ENCODE measurements around the gene PTPN18. TPM values are rescaled to one million over a fixed set of nuclear protein-coding genes. Genes with fewer than 3 reads are reported as not detected.

Gene PTPN18
- total and polyA plus RNA-seq, 2 donors (not counting 3 experiments of a cell fraction or from before 2014, with no cell fraction given): 39.4 to 39.6 TPM

DNA sequence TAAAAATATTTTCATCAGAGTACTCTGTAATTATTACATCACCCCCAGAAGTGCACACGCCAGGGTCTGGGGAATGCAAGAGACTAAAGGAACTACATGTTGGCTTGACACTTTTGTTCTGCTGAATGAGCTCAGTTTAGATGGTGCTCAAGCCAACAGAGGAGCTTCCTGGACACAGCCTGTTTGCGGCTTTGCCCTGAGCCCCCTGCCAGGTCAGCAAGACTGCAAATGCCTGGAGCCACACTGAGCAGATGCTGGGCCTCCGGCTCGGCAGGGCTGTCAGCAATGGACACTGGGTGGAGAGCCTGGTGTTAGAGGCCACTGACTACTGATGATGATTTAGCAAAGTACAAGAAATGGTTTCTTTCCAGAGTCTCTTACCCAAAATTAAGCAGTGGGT, 31.9 kb downstream of the PTPN18 start:
- Histone ChIP-seq H3K9me3 (replicated peaks; ENCODE audit: control insufficient read depth, insufficient read depth, low read length) (no peaks in the 10 kb centered on the region), H3K4me1 (ENCODE audit: control insufficient read depth, extremely low read depth, insufficient read depth, low read length) (peaks cover 6% of the 10 kb centered on the region), H3K79me2 (ENCODE audit: control insufficient read depth, insufficient read depth, low read length) (no peaks in the 10 kb centered on the region), H3K36me3 (ENCODE audit: control insufficient read depth in 2 of 2, extremely low read depth in 1 of 2, insufficient read depth in 2 of 2, low read length in 2 of 2) (no peaks in the 10 kb centered on the region), H4K20me1 (replicated peaks; ENCODE audit: control insufficient read depth, extremely low read depth, insufficient read depth, low read length) (no peaks in the 10 kb centered on the region), H3K27me3 (ENCODE audit: control insufficient read depth in 2 of 2, insufficient read depth in 2 of 2, low read length in 2 of 2) (no peaks in the 10 kb centered on the region), H2AFZ (ENCODE audit: low read depth, low read length) (no peak overlapping the region), H3K4me3 (replicated peaks in 1 of 3; ENCODE audit: insufficient read depth in 1 of 3, low read depth in 1 of 3, low read length in 3 of 3) (no peak overlapping the region), H3K27ac (ENCODE audit: insufficient read depth, low read depth, low read length) (no peak overlapping the region), H3K4me2 (ENCODE audit: insufficient read depth, low read length) (no peak overlapping the region), H3K9ac (replicated peaks; ENCODE audit: extremely low read depth, insufficient read depth, low read length) (no peak overlapping the region), H3K9me1 (replicated peaks; ENCODE audit: control insufficient read depth, extremely low read depth, insufficient read depth, low read length) (no peaks in the 10 kb centered on the region)
- ChIA-PET CTCF (interaction anchor here (1.1 to 1.9 kb wide), 3 partner anchors 7 to 32 kb away, joined by 3 to 5 read pairs (median 3); partner anchors contain the start of gene PTPN18), POLR2A (no interaction called here)
- dilution Hi-C loops (cut with MboI; ENCODE audit: extremely low pct_ligation_motif_present, low sequenced_read_pairs) (no loop called here), intact Hi-C loops (cut with micrococcal nuclease) (loop anchor here (2.0 kb wide), 1 partner anchor 15 kb away; no protein-coding TSS in a partner anchor)
- DNase-seq (ENCODE audit: low read depth, low spot score): no peak
- no peak for FAIRE-seq
- TF ChIP-seq, protein P1, sequence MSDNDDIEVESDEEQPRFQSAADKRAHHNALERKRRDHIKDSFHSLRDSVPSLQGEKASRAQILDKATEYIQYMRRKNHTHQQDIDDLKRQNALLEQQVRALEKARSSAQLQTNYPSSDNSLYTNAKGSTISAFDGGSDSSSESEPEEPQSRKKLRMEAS (IDR thresholded peaks at IDR 0.05; ENCODE audit: insufficient read depth, insufficient read length): no peak
- TF ChIP-seq POLR2A (IDR thresholded peaks at IDR 0.05; ENCODE audit: low read depth, low read length): no peak
- TF ChIP-seq JUN (IDR thresholded peaks at IDR 0.05; ENCODE audit: borderline replicate concordance, insufficient read depth, insufficient read length, low read depth): no peak
- TF ChIP-seq GATA2 (IDR thresholded peaks at IDR 0.05; ENCODE audit: insufficient read depth, insufficient read length, low read depth, low read length): no peak
- no peak for TF ChIP-seq FOS (IDR thresholded peaks at IDR 0.05; ENCODE audit: borderline replicate concordance, insufficient read depth, low read length)
- TF ChIP-seq, protein P2, sequence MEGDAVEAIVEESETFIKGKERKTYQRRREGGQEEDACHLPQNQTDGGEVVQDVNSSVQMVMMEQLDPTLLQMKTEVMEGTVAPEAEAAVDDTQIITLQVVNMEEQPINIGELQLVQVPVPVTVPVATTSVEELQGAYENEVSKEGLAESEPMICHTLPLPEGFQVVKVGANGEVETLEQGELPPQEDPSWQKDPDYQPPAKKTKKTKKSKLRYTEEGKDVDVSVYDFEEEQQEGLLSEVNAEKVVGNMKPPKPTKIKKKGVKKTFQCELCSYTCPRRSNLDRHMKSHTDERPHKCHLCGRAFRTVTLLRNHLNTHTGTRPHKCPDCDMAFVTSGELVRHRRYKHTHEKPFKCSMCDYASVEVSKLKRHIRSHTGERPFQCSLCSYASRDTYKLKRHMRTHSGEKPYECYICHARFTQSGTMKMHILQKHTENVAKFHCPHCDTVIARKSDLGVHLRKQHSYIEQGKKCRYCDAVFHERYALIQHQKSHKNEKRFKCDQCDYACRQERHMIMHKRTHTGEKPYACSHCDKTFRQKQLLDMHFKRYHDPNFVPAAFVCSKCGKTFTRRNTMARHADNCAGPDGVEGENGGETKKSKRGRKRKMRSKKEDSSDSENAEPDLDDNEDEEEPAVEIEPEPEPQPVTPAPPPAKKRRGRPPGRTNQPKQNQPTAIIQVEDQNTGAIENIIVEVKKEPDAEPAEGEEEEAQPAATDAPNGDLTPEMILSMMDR (IDR thresholded peaks at IDR 0.05; ENCODE audit: extremely low read depth in 1 of 2, insufficient read depth in 1 of 2, low read depth in 1 of 2, low read length in 2 of 2): no peak
- no peak for TF ChIP-seq POLR2AphosphoS5 (IDR thresholded peaks at IDR 0.05; ENCODE audit: insufficient read depth, low read depth, low read length)
- TF ChIP-seq EZH2 (IDR thresholded peaks at IDR 0.05; ENCODE audit: borderline replicate concordance, low read depth, low read length, severe bottlenecking): no peak
- no peak for TF ChIP-seq MYC (IDR thresholded peaks at IDR 0.05; ENCODE audit: low read depth, low read length)
- no TSS peak for BruUV-seq (replicated peaks)
